Measurements from ENCODE around the gene CPD. TPM values are rescaled to one million over a fixed set of nuclear protein-coding genes. Genes with fewer than 3 reads are reported as not detected.
"Not testable (repeated sequence)": the region's sequence is repeated elsewhere in the genome, so short reads cannot be mapped to it uniquely, and the experiment has no call there.

CPD gene
- polyA plus RNA-seq (2012; ENCODE audit: missing spikeins) = 4.4 TPM

- FAIRE-seq (peak; percentile 92), DNase-seq (ENCODE audit: insufficient read length) (peak; percentile 85)
- TF ChIP-seq POLR2A (IDR thresholded peaks at IDR 0.05; ENCODE audit: low read depth, low read length) = peak; percentile 82
- TF ChIP-seq POLR2AphosphoS5 (IDR thresholded peaks at IDR 0.05; ENCODE audit: low read depth, low read length) = peak; percentile 70
- TF ChIP-seq TAF1 (IDR thresholded peaks at IDR 0.05; ENCODE audit: borderline replicate concordance, low read depth, low read length) = peak; percentile 43; the same call in 1 of the 2 replicates
These were observed at the start of gene CPD for GRCh38 chr17:30378825-30379302. CPD (plus strand) TSS chr17:30378927; CDS start chr17:30378981, 54 bp downstream.

GRCh38 chr17:30332057-30332542 is 46.6 kb upstream of the CPD start:
- FAIRE-seq = peak; percentile 9
- TF ChIP-seq POLR2AphosphoS5 (IDR thresholded peaks at IDR 0.05; ENCODE audit: low read depth, low read length) (no peak), POLR2A (IDR thresholded peaks at IDR 0.05; ENCODE audit: low read depth, low read length) (no peak), TAF1 (IDR thresholded peaks at IDR 0.05; ENCODE audit: borderline replicate concordance, low read depth, low read length) (no peak)
- no peak for DNase-seq (ENCODE audit: insufficient read length)

GRCh38 chr17:30333503-30334360 is 45.0 kb upstream of the CPD start, which contains the start of gene TMIGD1:
TMIGD1 (minus strand) TSS chr17:30334057; CDS start chr17:30332133, 1,924 bp downstream.
- TF ChIP-seq TAF1 (IDR thresholded peaks at IDR 0.05; ENCODE audit: borderline replicate concordance, low read depth, low read length) (no peak), POLR2AphosphoS5 (IDR thresholded peaks at IDR 0.05; ENCODE audit: low read depth, low read length) (no peak), POLR2A (IDR thresholded peaks at IDR 0.05; ENCODE audit: low read depth, low read length) (no peak)
- DNase-seq (ENCODE audit: insufficient read length) (no peak), FAIRE-seq (no peak)

GRCh38 chr17:30334421-30334820 is 44.3 kb upstream of the CPD start:
- no peak for DNase-seq (ENCODE audit: insufficient read length)
- FAIRE-seq = no peak
- TF ChIP-seq POLR2A (IDR thresholded peaks at IDR 0.05; ENCODE audit: low read depth, low read length) = no peak
- no peak for TF ChIP-seq TAF1 (IDR thresholded peaks at IDR 0.05; ENCODE audit: borderline replicate concordance, low read depth, low read length)
- TF ChIP-seq POLR2AphosphoS5 (IDR thresholded peaks at IDR 0.05; ENCODE audit: low read depth, low read length) = no peak

- FAIRE-seq = peak; percentile 82
- no peak for DNase-seq (ENCODE audit: insufficient read length)
- TF ChIP-seq TAF1 (IDR thresholded peaks at IDR 0.05; ENCODE audit: borderline replicate concordance, low read depth, low read length) = no peak
- no peak for TF ChIP-seq POLR2AphosphoS5 (IDR thresholded peaks at IDR 0.05; ENCODE audit: low read depth, low read length)
- TF ChIP-seq POLR2A (IDR thresholded peaks at IDR 0.05; ENCODE audit: low read depth, low read length) = no peak
These were observed 42.2 kb upstream of the CPD start for GRCh38 chr17:30336369-30337171.

GRCh38 chr17:30337393-30337999 is 41.2 kb upstream of the CPD start:
- no peak for FAIRE-seq

GRCh38 chr17:30339086-30339485 is 39.6 kb upstream of the CPD start:
- TF ChIP-seq POLR2AphosphoS5 (IDR thresholded peaks at IDR 0.05; ENCODE audit: low read depth, low read length) (no peak), TAF1 (IDR thresholded peaks at IDR 0.05; ENCODE audit: borderline replicate concordance, low read depth, low read length) (no peak), POLR2A (IDR thresholded peaks at IDR 0.05; ENCODE audit: low read depth, low read length) (no peak)
- DNase-seq (ENCODE audit: insufficient read length) (no peak), FAIRE-seq (no peak)

More at GRCh38 chr17:30337393-30337999, 41.2 kb upstream of the CPD start:
- no peak for TF ChIP-seq POLR2A (IDR thresholded peaks at IDR 0.05; ENCODE audit: low read depth, low read length)
- TF ChIP-seq POLR2AphosphoS5 (IDR thresholded peaks at IDR 0.05; ENCODE audit: low read depth, low read length) = no peak
- TF ChIP-seq TAF1 (IDR thresholded peaks at IDR 0.05; ENCODE audit: borderline replicate concordance, low read depth, low read length) = no peak
- DNase-seq (ENCODE audit: insufficient read length) = no peak

GRCh38 chr17:30340801-30341356 is 37.8 kb upstream of the CPD start:
- no peak for FAIRE-seq
- TF ChIP-seq POLR2AphosphoS5 (IDR thresholded peaks at IDR 0.05; ENCODE audit: low read depth, low read length) (no peak), TAF1 (IDR thresholded peaks at IDR 0.05; ENCODE audit: borderline replicate concordance, low read depth, low read length) (no peak), POLR2A (IDR thresholded peaks at IDR 0.05; ENCODE audit: low read depth, low read length) (no peak)
- DNase-seq (ENCODE audit: insufficient read length) = no peak

- FAIRE-seq (no peak), DNase-seq (ENCODE audit: insufficient read length) (no peak)
- TF ChIP-seq POLR2AphosphoS5 (IDR thresholded peaks at IDR 0.05; ENCODE audit: low read depth, low read length) (no peak), TAF1 (IDR thresholded peaks at IDR 0.05; ENCODE audit: borderline replicate concordance, low read depth, low read length) (no peak), POLR2A (IDR thresholded peaks at IDR 0.05; ENCODE audit: low read depth, low read length) (no peak)
These were observed 37.0 kb upstream of the CPD start for GRCh38 chr17:30341703-30342249.

- not testable (repeated sequence) for FAIRE-seq; DNase-seq (ENCODE audit: insufficient read length)
These were observed 35.5 kb upstream of the CPD start for GRCh38 chr17:30343244-30343643.
